ENCODE data around the gene CEACAM3. TPM values are rescaled to one million over a fixed set of nuclear protein-coding genes. Genes with fewer than 3 reads are reported as not detected.

The CEACAM3 gene
- polyA plus RNA-seq, 2 of the 4 experiments (the other 2 are of a cell fraction): not detected

Other genes starting within 250 kb of the CEACAM3 start
- not detected in 2 replicates for gene CEACAM21, start 220.4 kb upstream of the CEACAM3 start, polyA plus RNA-seq (2011; rRNA removed)
- gene CEACAM21, start 220.4 kb upstream of the CEACAM3 start, polyA plus RNA-seq (2017; fragmentation: RNase III; extraction: RNeasy Plus Mini Kit Qiagen cat#74134 plus additional on column Dnase treatment): not detected in 3 replicates
- not detected in 2 replicates for gene CEACAM4, start 169.5 kb upstream of the CEACAM3 start, polyA plus RNA-seq (2011; rRNA removed)
- not detected in 3 replicates for gene CEACAM4, start 169.5 kb upstream of the CEACAM3 start, polyA plus RNA-seq (2017; fragmentation: RNase III; extraction: RNeasy Plus Mini Kit Qiagen cat#74134 plus additional on column Dnase treatment)
- gene CEACAM7, start 108.3 kb upstream of the CEACAM3 start, polyA plus RNA-seq (2011; rRNA removed): 0.04 TPM in 1 of 2 replicates, not detected in the other
- gene CEACAM7, start 108.3 kb upstream of the CEACAM3 start, polyA plus RNA-seq (2017; fragmentation: RNase III; extraction: RNeasy Plus Mini Kit Qiagen cat#74134 plus additional on column Dnase treatment): 0.05 TPM in 1 of 3 replicates, not detected in the others
- 1.3 and 2.3 TPM in 2 replicates for gene CEACAM5, start 88.0 kb upstream of the CEACAM3 start, polyA plus RNA-seq (2011; rRNA removed)
- gene CEACAM5, start 88.0 kb upstream of the CEACAM3 start, polyA plus RNA-seq (2017; fragmentation: RNase III; extraction: RNeasy Plus Mini Kit Qiagen cat#74134 plus additional on column Dnase treatment): 0.12 TPM in 1 of 3 replicates, not detected in the others
- 17.7 and 26.7 TPM in 2 replicates for gene CEACAM6, start 41.1 kb upstream of the CEACAM3 start, polyA plus RNA-seq (2011; rRNA removed)
- 0.51 to 0.97 TPM (median 0.53 TPM) in 3 replicates for gene CEACAM6, start 41.1 kb upstream of the CEACAM3 start, polyA plus RNA-seq (2017; fragmentation: RNase III; extraction: RNeasy Plus Mini Kit Qiagen cat#74134 plus additional on column Dnase treatment)
- gene LYPD4, start 48.1 kb downstream of the CEACAM3 start, polyA plus RNA-seq (2011; rRNA removed): not detected in 2 replicates
- gene LYPD4, start 48.1 kb downstream of the CEACAM3 start, polyA plus RNA-seq (2017; fragmentation: RNase III; extraction: RNeasy Plus Mini Kit Qiagen cat#74134 plus additional on column Dnase treatment): not detected in 3 replicates
- gene DMRTC2, start 48.5 kb downstream of the CEACAM3 start, polyA plus RNA-seq (2011; rRNA removed): not detected in 2 replicates
- gene DMRTC2, start 48.5 kb downstream of the CEACAM3 start, polyA plus RNA-seq (2017; fragmentation: RNase III; extraction: RNeasy Plus Mini Kit Qiagen cat#74134 plus additional on column Dnase treatment): not detected in 3 replicates
- gene RPS19, start 63.7 kb downstream of the CEACAM3 start, polyA plus RNA-seq (2011; rRNA removed): 2,749 and 3,564 TPM in 2 replicates
- gene RPS19, start 63.7 kb downstream of the CEACAM3 start, polyA plus RNA-seq (2017; fragmentation: RNase III; extraction: RNeasy Plus Mini Kit Qiagen cat#74134 plus additional on column Dnase treatment): 7,778 to 7,989 TPM (median 7,924 TPM) in 3 replicates
- gene CD79A, start 80.7 kb downstream of the CEACAM3 start, polyA plus RNA-seq (2011; rRNA removed): 0.52 and 0.57 TPM in 2 replicates
- 0.29 to 0.54 TPM (median 0.29 TPM) in 3 replicates for gene CD79A, start 80.7 kb downstream of the CEACAM3 start, polyA plus RNA-seq (2017; fragmentation: RNase III; extraction: RNeasy Plus Mini Kit Qiagen cat#74134 plus additional on column Dnase treatment)
- gene ARHGEF1, start 86.6 kb downstream of the CEACAM3 start, polyA plus RNA-seq (2011; rRNA removed): 34.5 and 38.0 TPM in 2 replicates
- gene ARHGEF1, start 86.6 kb downstream of the CEACAM3 start, polyA plus RNA-seq (2017; fragmentation: RNase III; extraction: RNeasy Plus Mini Kit Qiagen cat#74134 plus additional on column Dnase treatment): 71.5 to 92.9 TPM (median 84.2 TPM) in 3 replicates
- 0.19 and 0.21 TPM in 2 replicates for gene ERFL, start 131.9 kb downstream of the CEACAM3 start, polyA plus RNA-seq (2011; rRNA removed)
- gene ERFL, start 131.9 kb downstream of the CEACAM3 start, polyA plus RNA-seq (2017; fragmentation: RNase III; extraction: RNeasy Plus Mini Kit Qiagen cat#74134 plus additional on column Dnase treatment): 0.10 to 0.20 TPM (median 0.15 TPM) in 3 replicates
- gene RABAC1, start 162.7 kb downstream of the CEACAM3 start, polyA plus RNA-seq (2011; rRNA removed): 117 and 137 TPM in 2 replicates
- 199 to 247 TPM (median 246 TPM) in 3 replicates for gene RABAC1, start 162.7 kb downstream of the CEACAM3 start, polyA plus RNA-seq (2017; fragmentation: RNase III; extraction: RNeasy Plus Mini Kit Qiagen cat#74134 plus additional on column Dnase treatment)
- 0.67 and 0.69 TPM in 2 replicates for gene ATP1A3, start 197.6 kb downstream of the CEACAM3 start, polyA plus RNA-seq (2011; rRNA removed)
- gene ATP1A3, start 197.6 kb downstream of the CEACAM3 start, polyA plus RNA-seq (2017; fragmentation: RNase III; extraction: RNeasy Plus Mini Kit Qiagen cat#74134 plus additional on column Dnase treatment): 3.4 to 3.8 TPM (median 3.7 TPM) in 3 replicates

Measured in A549 (cell line).